Measurements from ENCODE around the gene SLC39A7.
"Not testable (repeated sequence)": the region's sequence is repeated elsewhere in the genome, so short reads cannot be mapped to it uniquely, and the experiment has no call there.

Gene SLC39A7

GRCh38 chr6:33217246-33217645 is 16.6 kb downstream of the SLC39A7 start:
- Histone ChIP-seq H3K4me1 (ENCODE audit: control insufficient read depth, insufficient read depth, low read length) (peaks cover 17% of the 10 kb centered on the region), H3K9ac (ENCODE audit: low read length in 2 of 2) (no peak overlapping the region), H3K27ac (ENCODE audit: low read length) (no peak overlapping the region), H3K4me3 (ENCODE audit: low read length in 2 of 2) (no peak overlapping the region), H3K27me3 (ENCODE audit: control insufficient read depth in 1 of 2, insufficient read depth in 2 of 2, low read length in 2 of 2) (peaks cover 0 to 4% of the 10 kb centered on the region in 2 donors), H3K9me3 (ENCODE audit: control insufficient read depth in 2 of 2, low read length in 2 of 2) (no peaks in the 10 kb centered on the region), H3K36me3 (ENCODE audit: control insufficient read depth in 2 of 2, insufficient read depth in 2 of 2, low read length in 2 of 2) (no peaks in the 10 kb centered on the region)

GRCh38 chr6:33217681-33218080 is 17.0 kb downstream of the SLC39A7 start:
- Histone ChIP-seq H3K27me3 (ENCODE audit: control insufficient read depth in 1 of 2, insufficient read depth in 2 of 2, low read length in 2 of 2) (peaks cover 0 to 4% of the 10 kb centered on the region in 2 donors), H3K9me3 (ENCODE audit: control insufficient read depth in 2 of 2, low read length in 2 of 2) (no peaks in the 10 kb centered on the region), H3K27ac (ENCODE audit: low read length) (no peak overlapping the region), H3K9ac (ENCODE audit: low read length in 2 of 2) (no peak overlapping the region), H3K4me3 (ENCODE audit: low read length in 2 of 2) (no peak overlapping the region), H3K36me3 (ENCODE audit: control insufficient read depth in 2 of 2, insufficient read depth in 2 of 2, low read length in 2 of 2) (no peaks in the 10 kb centered on the region), H3K4me1 (ENCODE audit: control insufficient read depth, insufficient read depth, low read length) (peaks cover 14% of the 10 kb centered on the region)

- not testable (repeated sequence) for H3K27ac ChIP-seq (ENCODE audit: low read length); H3K36me3 ChIP-seq (ENCODE audit: control insufficient read depth in 2 of 2, insufficient read depth in 2 of 2, low read length in 2 of 2); H3K4me1 ChIP-seq (ENCODE audit: control insufficient read depth, insufficient read depth, low read length); H3K9me3 ChIP-seq (ENCODE audit: control insufficient read depth in 2 of 2, low read length in 2 of 2); H3K9ac ChIP-seq (ENCODE audit: low read length in 2 of 2); H3K4me3 ChIP-seq (ENCODE audit: low read length in 2 of 2); H3K27me3 ChIP-seq (ENCODE audit: control insufficient read depth in 1 of 2, insufficient read depth in 2 of 2, low read length in 2 of 2)
Measured at GRCh38 chr6:33226503-33227120, 25.9 kb downstream of the SLC39A7 start.

- no peak overlapping the region for H3K4me3 ChIP-seq (ENCODE audit: low read length in 2 of 2)
- no peaks in the 10 kb centered on the region for H3K9me3 ChIP-seq (ENCODE audit: control insufficient read depth in 2 of 2, low read length in 2 of 2)
- H3K4me1 ChIP-seq (ENCODE audit: control insufficient read depth, insufficient read depth, low read length), result no peaks in the 10 kb centered on the region
- no peaks in the 10 kb centered on the region for H3K36me3 ChIP-seq (ENCODE audit: control insufficient read depth in 2 of 2, insufficient read depth in 2 of 2, low read length in 2 of 2)
- H3K27me3 ChIP-seq (ENCODE audit: control insufficient read depth in 1 of 2, insufficient read depth in 2 of 2, low read length in 2 of 2), result peaks cover 4 to 14% of the 10 kb centered on the region in 2 donors
- no peak overlapping the region for H3K9ac ChIP-seq (ENCODE audit: low read length in 2 of 2)
- no peak overlapping the region for H3K27ac ChIP-seq (ENCODE audit: low read length)
Measured at GRCh38 chr6:33235221-33235634, 34.6 kb downstream of the SLC39A7 start.

GRCh38 chr6:33236328-33236727 is 35.7 kb downstream of the SLC39A7 start:
- no peak overlapping the region for H3K9ac ChIP-seq (ENCODE audit: low read length in 2 of 2)
- H3K4me1 ChIP-seq (ENCODE audit: control insufficient read depth, insufficient read depth, low read length), result no peaks in the 10 kb centered on the region
- peaks cover 9 to 14% of the 10 kb centered on the region in 2 donors for H3K27me3 ChIP-seq (ENCODE audit: control insufficient read depth in 1 of 2, insufficient read depth in 2 of 2, low read length in 2 of 2)

GRCh38 chr6:33236852-33237251 is 36.2 kb downstream of the SLC39A7 start:
- no peaks in the 10 kb centered on the region for H3K4me1 ChIP-seq (ENCODE audit: control insufficient read depth, insufficient read depth, low read length)
- no peak overlapping the region for H3K9ac ChIP-seq (ENCODE audit: low read length in 2 of 2)
- H3K27ac ChIP-seq (ENCODE audit: low read length), result no peak overlapping the region
- H3K9me3 ChIP-seq (ENCODE audit: control insufficient read depth in 2 of 2, low read length in 2 of 2), result no peaks in the 10 kb centered on the region
- no peak overlapping the region for H3K4me3 ChIP-seq (ENCODE audit: low read length in 2 of 2)
- peaks cover 9 to 14% of the 10 kb centered on the region in 2 donors for H3K27me3 ChIP-seq (ENCODE audit: control insufficient read depth in 1 of 2, insufficient read depth in 2 of 2, low read length in 2 of 2)
- H3K36me3 ChIP-seq (ENCODE audit: control insufficient read depth in 2 of 2, insufficient read depth in 2 of 2, low read length in 2 of 2), result no peaks in the 10 kb centered on the region

More at GRCh38 chr6:33236328-33236727, 35.7 kb downstream of the SLC39A7 start:
- Histone ChIP-seq H3K36me3 (ENCODE audit: control insufficient read depth in 2 of 2, insufficient read depth in 2 of 2, low read length in 2 of 2) (no peaks in the 10 kb centered on the region), H3K4me3 (ENCODE audit: low read length in 2 of 2) (no peak overlapping the region), H3K9me3 (ENCODE audit: control insufficient read depth in 2 of 2, low read length in 2 of 2) (no peaks in the 10 kb centered on the region), H3K27ac (ENCODE audit: low read length) (no peak overlapping the region)

- Histone ChIP-seq H3K9ac (ENCODE audit: low read length in 2 of 2) (no peak overlapping the region), H3K4me3 (ENCODE audit: low read length in 2 of 2) (no peak overlapping the region), H3K4me1 (ENCODE audit: control insufficient read depth, insufficient read depth, low read length) (no peaks in the 10 kb centered on the region), H3K36me3 (ENCODE audit: control insufficient read depth in 2 of 2, insufficient read depth in 2 of 2, low read length in 2 of 2) (no peaks in the 10 kb centered on the region), H3K27ac (ENCODE audit: low read length) (no peak overlapping the region), H3K9me3 (ENCODE audit: control insufficient read depth in 2 of 2, low read length in 2 of 2) (no peaks in the 10 kb centered on the region), H3K27me3 (ENCODE audit: control insufficient read depth in 1 of 2, insufficient read depth in 2 of 2, low read length in 2 of 2) (peaks cover 9 to 14% of the 10 kb centered on the region in 2 donors)
Measured at GRCh38 chr6:33237741-33238140, 37.1 kb downstream of the SLC39A7 start.

- Histone ChIP-seq H3K9ac (ENCODE audit: low read length in 2 of 2) (no peak overlapping the region), H3K4me3 (ENCODE audit: low read length in 2 of 2) (no peak overlapping the region), H3K9me3 (ENCODE audit: control insufficient read depth in 2 of 2, low read length in 2 of 2) (no peaks in the 10 kb centered on the region), H3K4me1 (ENCODE audit: control insufficient read depth, insufficient read depth, low read length) (no peaks in the 10 kb centered on the region), H3K36me3 (ENCODE audit: control insufficient read depth in 2 of 2, insufficient read depth in 2 of 2, low read length in 2 of 2) (no peaks in the 10 kb centered on the region), H3K27me3 (ENCODE audit: control insufficient read depth in 1 of 2, insufficient read depth in 2 of 2, low read length in 2 of 2) (peaks cover 2 to 7% of the 10 kb centered on the region in 2 donors), H3K27ac (ENCODE audit: low read length) (no peak overlapping the region)
Measured at GRCh38 chr6:33241968-33242367, 41.3 kb downstream of the SLC39A7 start.

GRCh38 chr6:33243476-33243875 is 42.8 kb downstream of the SLC39A7 start:
- no peaks in the 10 kb centered on the region for H3K36me3 ChIP-seq (ENCODE audit: control insufficient read depth in 2 of 2, insufficient read depth in 2 of 2, low read length in 2 of 2)
- no peak overlapping the region for H3K9ac ChIP-seq (ENCODE audit: low read length in 2 of 2)
- no peaks in the 10 kb centered on the region for H3K9me3 ChIP-seq (ENCODE audit: control insufficient read depth in 2 of 2, low read length in 2 of 2)
- H3K27me3 ChIP-seq (ENCODE audit: control insufficient read depth in 1 of 2, insufficient read depth in 2 of 2, low read length in 2 of 2), result peaks cover 2 to 7% of the 10 kb centered on the region in 2 donors
- H3K4me1 ChIP-seq (ENCODE audit: control insufficient read depth, insufficient read depth, low read length), result peaks cover 5% of the 10 kb centered on the region
- H3K27ac ChIP-seq (ENCODE audit: low read length), result no peak overlapping the region
- H3K4me3 ChIP-seq (ENCODE audit: low read length in 2 of 2), result no peak overlapping the region

- H3K36me3 ChIP-seq (ENCODE audit: control insufficient read depth in 2 of 2, insufficient read depth in 2 of 2, low read length in 2 of 2), result peaks cover 0 to 4% of the 10 kb centered on the region in 2 donors
- peak overlapping the region; percentile 99 for H3K27ac ChIP-seq (ENCODE audit: low read length)
- no peaks in the 10 kb centered on the region for H3K27me3 ChIP-seq (ENCODE audit: control insufficient read depth in 1 of 2, insufficient read depth in 2 of 2, low read length in 2 of 2)
- H3K4me3 ChIP-seq (ENCODE audit: low read length in 2 of 2), result peak overlapping the region; percentile 71 to 89
- H3K9ac ChIP-seq (ENCODE audit: low read length in 2 of 2), result peak overlapping the region; percentile 87 to 89
- H3K4me1 ChIP-seq (ENCODE audit: control insufficient read depth, insufficient read depth, low read length), result peaks cover 26% of the 10 kb centered on the region
- H3K9me3 ChIP-seq (ENCODE audit: control insufficient read depth in 2 of 2, low read length in 2 of 2), result no peaks in the 10 kb centered on the region
Measured at GRCh38 chr6:33247977-33248642, 47.4 kb downstream of the SLC39A7 start.

- H3K36me3 ChIP-seq (ENCODE audit: control insufficient read depth in 2 of 2, insufficient read depth in 2 of 2, low read length in 2 of 2), result peaks cover 0 to 4% of the 10 kb centered on the region in 2 donors
- peak overlapping the region; percentile 99 for H3K27ac ChIP-seq (ENCODE audit: low read length)
- peaks cover 26% of the 10 kb centered on the region for H3K4me1 ChIP-seq (ENCODE audit: control insufficient read depth, insufficient read depth, low read length)
- H3K27me3 ChIP-seq (ENCODE audit: control insufficient read depth in 1 of 2, insufficient read depth in 2 of 2, low read length in 2 of 2), result no peaks in the 10 kb centered on the region
- H3K9me3 ChIP-seq (ENCODE audit: control insufficient read depth in 2 of 2, low read length in 2 of 2), result no peaks in the 10 kb centered on the region
- peak overlapping the region; percentile 71 to 89 for H3K4me3 ChIP-seq (ENCODE audit: low read length in 2 of 2)
- peak overlapping the region; percentile 87 to 89 for H3K9ac ChIP-seq (ENCODE audit: low read length in 2 of 2)
Measured at GRCh38 chr6:33248643-33248931, 47.9 kb downstream of the SLC39A7 start.

Measured in stomach smooth muscle (tissue), 2 donors.